ENCODE results near the gene RIMS1. TPM values are rescaled to one million over a fixed set of nuclear protein-coding genes. Genes with fewer than 3 reads are reported as not detected.

RIMS1 gene
- total RNA-seq, 4 donors from 2014 or later, result 0.10 to 1.4 (median 1.1) TPM; not detected in 1

GRCh38 chr6:72420409-72420808 is 534.1 kb downstream of the RIMS1 start:
- in situ Hi-C loops (cut with MboI; ENCODE audit: low sequenced_read_pairs in 4 of 4) (loop anchor here in 1 of 4 donors (25.0 kb wide), 1 partner anchor 192 kb away; the partner anchor contains the start of gene KCNQ5), intact Hi-C loops (cut with DNase I; ENCODE audit: low total_unique reads) (no loop called here)
- ATAC-seq, result no peak

GRCh38 chr6:72421387-72421786 is 535.0 kb downstream of the RIMS1 start:
- no peak overlapping the region for H3K27ac ChIP-seq
- no peaks in the 10 kb centered on the region for H3K4me1 ChIP-seq
- no peaks in the 10 kb centered on the region for H3K27me3 ChIP-seq
- DNase-seq, result no peak
- H3K9me3 ChIP-seq, result no peaks in the 10 kb centered on the region
- no peak for TF ChIP-seq CTCF (IDR thresholded peaks at IDR 0.05 in 4 of 5, conservative IDR thresholded peaks at IDR 0.05 in 1 of 5)
- no peak for TF ChIP-seq POLR2A (IDR thresholded peaks at IDR 0.05)
- no peak for ATAC-seq
- in situ Hi-C loops (cut with MboI; ENCODE audit: low sequenced_read_pairs in 4 of 4), result loop anchor here in 1 of 4 donors (25.0 kb wide), 1 partner anchor 191 kb away; the partner anchor contains the start of gene KCNQ5
- no peaks in the 10 kb centered on the region for H3K36me3 ChIP-seq
- intact Hi-C loops (cut with DNase I; ENCODE audit: low total_unique reads), result no loop called here
- H3K4me3 ChIP-seq, result no peak overlapping the region

More at GRCh38 chr6:72420409-72420808, 534.1 kb downstream of the RIMS1 start:
- TF ChIP-seq POLR2A (IDR thresholded peaks at IDR 0.05), result no peak
- no peak for TF ChIP-seq CTCF (IDR thresholded peaks at IDR 0.05 in 4 of 5, conservative IDR thresholded peaks at IDR 0.05 in 1 of 5)
- Histone ChIP-seq H3K36me3 (no peaks in the 10 kb centered on the region), H3K4me3 (no peak overlapping the region), H3K27me3 (no peaks in the 10 kb centered on the region), H3K9me3 (no peaks in the 10 kb centered on the region), H3K27ac (no peak overlapping the region), H3K4me1 (no peaks in the 10 kb centered on the region)
- DNase-seq, result no peak

GRCh38 chr6:72422171-72422570 is 535.8 kb downstream of the RIMS1 start:
- H3K27me3 ChIP-seq, result no peaks in the 10 kb centered on the region
- H3K36me3 ChIP-seq, result no peaks in the 10 kb centered on the region
- intact Hi-C loops (cut with DNase I; ENCODE audit: low total_unique reads), result no loop called here
- ATAC-seq (no peak), DNase-seq (no peak)
- TF ChIP-seq POLR2A (IDR thresholded peaks at IDR 0.05), result no peak
- TF ChIP-seq CTCF (IDR thresholded peaks at IDR 0.05 in 4 of 5, conservative IDR thresholded peaks at IDR 0.05 in 1 of 5), result no peak
- no peak overlapping the region for H3K4me3 ChIP-seq
- in situ Hi-C loops (cut with MboI; ENCODE audit: low sequenced_read_pairs in 4 of 4), result loop anchor here in 1 of 4 donors (25.0 kb wide), 1 partner anchor 190 kb away; the partner anchor contains the start of gene KCNQ5
- H3K27ac ChIP-seq, result no peak overlapping the region
- H3K9me3 ChIP-seq, result no peaks in the 10 kb centered on the region
- H3K4me1 ChIP-seq, result no peaks in the 10 kb centered on the region

- no peaks in the 10 kb centered on the region for H3K9me3 ChIP-seq
- in situ Hi-C loops (cut with MboI; ENCODE audit: low sequenced_read_pairs in 4 of 4), result loop anchor here in 1 of 4 donors (25.0 kb wide), 1 partner anchor 188 kb away; the partner anchor contains the start of gene KCNQ5
- H3K4me3 ChIP-seq, result no peak overlapping the region
- ATAC-seq (no peak), DNase-seq (no peak)
- TF ChIP-seq CTCF (IDR thresholded peaks at IDR 0.05 in 4 of 5, conservative IDR thresholded peaks at IDR 0.05 in 1 of 5) (no peak), POLR2A (IDR thresholded peaks at IDR 0.05) (no peak)
- no peak overlapping the region for H3K27ac ChIP-seq
- no peaks in the 10 kb centered on the region for H3K36me3 ChIP-seq
- intact Hi-C loops (cut with DNase I; ENCODE audit: low total_unique reads), result no loop called here
- H3K4me1 ChIP-seq, result no peaks in the 10 kb centered on the region
- no peaks in the 10 kb centered on the region for H3K27me3 ChIP-seq
Measured at GRCh38 chr6:72424476-72424875, 538.1 kb downstream of the RIMS1 start.

All from gastrocnemius medialis (tissue), 4 donors.